OCI-LY7 (cell line): ENCODE data around the gene ASB1.

Source experiments
- EZH2phosphoT487 ChIP-seq: fragments of 200-600 bp; sonication (generic); IDR thresholded peaks from 2 replicates; pipeline ENCODE4 v1.6.1; 2018; ENCODE audit warnings: low read depth, borderline replicate concordance, mild to moderate bottlenecking, mixed run types, antibody characterized with exemption, low read length, moderate library complexity, mixed read lengths
- TF ChIP-seq, protein P1 (sequence below): fragments of 200-600 bp; sonication (generic); conservative IDR thresholded peaks from 2 replicates; pipeline ENCODE4 v1.5.1; 2014; ENCODE audit warnings: mild to moderate bottlenecking, antibody characterized with exemption, low read length, moderate library complexity, mixed read lengths

DNA sequence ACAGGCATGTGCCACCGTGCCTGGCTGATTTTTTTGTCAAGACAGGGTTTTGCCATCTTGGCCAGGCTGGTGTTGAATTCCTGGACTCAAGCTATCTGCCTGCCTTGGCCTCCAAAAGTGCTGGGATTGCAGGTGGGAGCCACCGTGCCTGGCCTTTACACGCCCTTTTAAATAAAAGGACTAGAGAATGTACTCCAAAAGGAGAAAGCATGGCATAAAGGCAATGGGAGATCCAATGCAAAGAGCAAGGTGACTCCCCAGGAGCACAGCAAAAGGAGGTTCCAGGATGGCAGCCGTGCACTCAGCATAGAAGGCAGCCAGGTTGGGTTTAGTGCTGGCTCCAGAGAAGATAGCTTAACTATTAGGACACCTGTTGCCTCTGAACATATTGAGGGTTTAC lies 27.1 kb downstream of the ASB1 start:
- TF ChIP-seq, protein P1, sequence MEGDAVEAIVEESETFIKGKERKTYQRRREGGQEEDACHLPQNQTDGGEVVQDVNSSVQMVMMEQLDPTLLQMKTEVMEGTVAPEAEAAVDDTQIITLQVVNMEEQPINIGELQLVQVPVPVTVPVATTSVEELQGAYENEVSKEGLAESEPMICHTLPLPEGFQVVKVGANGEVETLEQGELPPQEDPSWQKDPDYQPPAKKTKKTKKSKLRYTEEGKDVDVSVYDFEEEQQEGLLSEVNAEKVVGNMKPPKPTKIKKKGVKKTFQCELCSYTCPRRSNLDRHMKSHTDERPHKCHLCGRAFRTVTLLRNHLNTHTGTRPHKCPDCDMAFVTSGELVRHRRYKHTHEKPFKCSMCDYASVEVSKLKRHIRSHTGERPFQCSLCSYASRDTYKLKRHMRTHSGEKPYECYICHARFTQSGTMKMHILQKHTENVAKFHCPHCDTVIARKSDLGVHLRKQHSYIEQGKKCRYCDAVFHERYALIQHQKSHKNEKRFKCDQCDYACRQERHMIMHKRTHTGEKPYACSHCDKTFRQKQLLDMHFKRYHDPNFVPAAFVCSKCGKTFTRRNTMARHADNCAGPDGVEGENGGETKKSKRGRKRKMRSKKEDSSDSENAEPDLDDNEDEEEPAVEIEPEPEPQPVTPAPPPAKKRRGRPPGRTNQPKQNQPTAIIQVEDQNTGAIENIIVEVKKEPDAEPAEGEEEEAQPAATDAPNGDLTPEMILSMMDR: no peak
- TF ChIP-seq EZH2phosphoT487: no peak
